Fibroblast of lung (primary cell): ENCODE results near the gene MRPL46. TPM values are rescaled to one million over a fixed set of nuclear protein-coding genes. Genes with fewer than 3 reads are reported as not detected.
A peak's percentile ranks its signal among the peaks of the same experiment; 100 is the strongest.

Source experiments
- DNase-seq, 2 donors: peaks; one replicate each; pipeline versions ENCODE4 v3.0.0 to v3.0.0-alpha.2; 2010; ENCODE audit warnings: low read depth in 2 of 2
- H2AFZ ChIP-seq: 2 replicates; pipeline ENCODE4 v1.5.1; 2012; ENCODE audit warnings: low read length, control low read depth, inconsistent platforms
- H3K27ac ChIP-seq: 2 replicates; pipeline ENCODE4 v1.5.1; 2011; ENCODE audit warnings: low read length, control low read depth; ENCODE audit not compliant: insufficient read depth
- H3K27me3 ChIP-seq: 2 replicates; pipeline ENCODE4 v1.5.1; 2011; ENCODE audit warnings: mild to moderate bottlenecking, low read length; ENCODE audit not compliant: control insufficient read depth, insufficient read depth
- H3K36me3 ChIP-seq: 2 replicates; pipeline ENCODE4 v1.5.1; 2011; ENCODE audit warnings: low read length; ENCODE audit not compliant: control insufficient read depth, insufficient read depth
- H3K4me1 ChIP-seq: 2 replicates; pipeline ENCODE4 v1.5.1; 2011; ENCODE audit warnings: low read length; ENCODE audit not compliant: control insufficient read depth, insufficient read depth; ENCODE audit errors: extremely low read depth
- H3K4me2 ChIP-seq: 2 replicates; pipeline ENCODE4 v1.5.1; 2011; ENCODE audit warnings: low read length, control low read depth; ENCODE audit not compliant: insufficient read depth; ENCODE audit errors: extremely low read depth
- H3K4me3 ChIP-seq, 4 experiments: fragments of 200-600 bp in 1 of 4; sonication (generic) in 1 of 4; replicated peaks in 1 of 4; 2 replicates each; pipeline ENCODE4 v1.5.1; 2011 to 2016; ENCODE audit warnings: low read length in 4 of 4, low read depth in 3 of 4, mild to moderate bottlenecking in 3 of 4, control low read depth in 2 of 4, inconsistent platforms in 1 of 4, mixed read lengths in 1 of 4; ENCODE audit not compliant: insufficient read depth in 1 of 4; ENCODE audit errors: control extremely low read depth in 1 of 4
- H3K79me2 ChIP-seq: 2 replicates; pipeline ENCODE4 v1.5.1; 2012; ENCODE audit warnings: mild to moderate bottlenecking, low read length, inconsistent platforms; ENCODE audit not compliant: control insufficient read depth, insufficient read depth
- H3K9ac ChIP-seq: 2 replicates; pipeline ENCODE4 v1.5.1; 2011; ENCODE audit warnings: mild to moderate bottlenecking, low read length, control low read depth; ENCODE audit not compliant: insufficient read depth
- H3K9me3 ChIP-seq: 2 replicates; pipeline ENCODE4 v1.5.1; 2012; ENCODE audit warnings: low read depth, low read length; ENCODE audit not compliant: control insufficient read depth, insufficient read depth
- H4K20me1 ChIP-seq: 2 replicates; pipeline ENCODE4 v1.5.1; 2011; ENCODE audit warnings: low read length; ENCODE audit not compliant: control insufficient read depth, insufficient read depth; ENCODE audit errors: extremely low read depth
- CTCF ChIP-seq, 2 donors: IDR thresholded peaks in 1 of 2; conservative IDR thresholded peaks in 1 of 2; 1 replicate in 1 of 2; 2 replicates in 1 of 2; pipeline ENCODE4 v1.5.1; 2011 to 2012; ENCODE audit warnings: low read length in 2 of 2, control low read depth in 1 of 2, inconsistent platforms in 1 of 2, low read depth in 1 of 2, mild to moderate bottlenecking in 1 of 2
- EZH2 ChIP-seq: IDR thresholded peaks from 2 replicates; pipeline ENCODE4 v1.5.1; 2012; ENCODE audit warnings: low read length, control low read depth, mild to moderate bottlenecking; ENCODE audit errors: missing control alignments
- polyA minus RNA-seq: library from RNA; depleted of rRNA, polyadenylated mRNA; stranded (reverse); fragments of >200 nt; gene quantifications from 2 replicates; pipeline ENCODE4 v1.2.3, GENCODE V29; 2011; ENCODE audit warnings: low replicate concordance
- polyA plus RNA-seq, 2 donors: library from polyadenylated mRNA; depleted of rRNA in 1 of 2; stranded (reverse) in 1 of 2; unstranded in 1 of 2; fragments of >200 nt; gene quantifications; 2 replicates each; pipeline ENCODE4 v1.2.1, GENCODE V29; 2011 to 2012; ENCODE audit warnings: missing spikeins in 1 of 2
- total RNA-seq: library from RNA; depleted of rRNA; stranded (reverse); fragments of >200 nt; gene quantifications from 2 replicates; pipeline ENCODE4 v1.2.1, GENCODE V29; 2014

The MRPL46 gene
- total RNA-seq, result 13.4 and 13.7 TPM in 2 replicates
- 21.4 and 27.0 TPM in 2 replicates for polyA plus RNA-seq
- 19.4 and 28.9 TPM in 2 replicates for polyA plus RNA-seq (2012)
- 6.0 and 9.4 TPM in 2 replicates for polyA minus RNA-seq

GRCh38 chr15:88467073-88467934 is at the start of gene MRPL46, which contains the start of gene MRPS11:
MRPL46 (minus strand) TSS chr15:88467388; CDS start chr15:88467377, 11 bp downstream.
MRPS11 (plus strand) TSS chr15:88467708; CDS start chr15:88467718, 10 bp downstream.
- Histone ChIP-seq H3K4me2 (peak within 1 kb of the TSS; percentile 91), H3K4me3 (peak within 1 kb of the TSS; percentile 82 to 100 (median 96)), H3K27me3 (no peaks in the 10 kb centered on the region), H3K27ac (peak within 1 kb of the TSS; percentile 96), H3K9me3 (no peaks in the 10 kb centered on the region), H4K20me1 (no peaks in the 10 kb centered on the region), H2AFZ (peak within 1 kb of the TSS; percentile 94), H3K4me1 (peaks cover 10% of the 10 kb centered on the region), H3K36me3 (peaks cover 4% of the 10 kb centered on the region), H3K9ac (peak within 1 kb of the TSS; percentile 89), H3K79me2 (peaks cover 25% of the 10 kb centered on the region)
- TF ChIP-seq CTCF (conservative IDR thresholded peaks at IDR 0.05 in 1 of 2, IDR thresholded peaks at IDR 0.05 in 1 of 2; ENCODE audit: low read depth in 1 of 2, low read length in 2 of 2) (no peak), EZH2 (no peak)
- peak; percentile 82 to 91 for DNase-seq

- Histone ChIP-seq H3K4me1 (peaks cover 6% of the 10 kb centered on the region), H4K20me1 (no peaks in the 10 kb centered on the region), H3K27ac (peak overlapping the region; percentile 7), H3K4me2 (peak overlapping the region; percentile 23), H3K27me3 (no peaks in the 10 kb centered on the region), H3K4me3 (no peak overlapping the region), H3K9ac (no peak overlapping the region), H2AFZ (no peak overlapping the region), H3K9me3 (no peaks in the 10 kb centered on the region), H3K79me2 (no peaks in the 10 kb centered on the region), H3K36me3 (no peaks in the 10 kb centered on the region)
- no peak for TF ChIP-seq CTCF (conservative IDR thresholded peaks at IDR 0.05 in 1 of 2, IDR thresholded peaks at IDR 0.05 in 1 of 2; ENCODE audit: low read depth in 1 of 2, low read length in 2 of 2)
- TF ChIP-seq EZH2, result no peak
- peak; percentile 11 to 79 for DNase-seq
Measured at GRCh38 chr15:88513195-88513594, 46.0 kb upstream of the MRPL46 start.

GRCh38 chr15:88512601-88513000 is 45.4 kb upstream of the MRPL46 start:
- Histone ChIP-seq H4K20me1 (no peaks in the 10 kb centered on the region), H3K79me2 (no peaks in the 10 kb centered on the region), H2AFZ (no peak overlapping the region), H3K4me1 (peaks cover 6% of the 10 kb centered on the region), H3K36me3 (no peaks in the 10 kb centered on the region), H3K4me3 (no peak overlapping the region), H3K27me3 (no peaks in the 10 kb centered on the region), H3K9me3 (no peaks in the 10 kb centered on the region), H3K4me2 (peak overlapping the region; percentile 23), H3K9ac (no peak overlapping the region), H3K27ac (no peak overlapping the region)
- DNase-seq, result peak; percentile 5 to 51
- no peak for TF ChIP-seq CTCF (conservative IDR thresholded peaks at IDR 0.05 in 1 of 2, IDR thresholded peaks at IDR 0.05 in 1 of 2; ENCODE audit: low read depth in 1 of 2, low read length in 2 of 2)
- no peak for TF ChIP-seq EZH2
